Natural killer cell (primary cell): ENCODE data around the gene DOC2A. TPM values are rescaled to one million over a fixed set of nuclear protein-coding genes. Genes with fewer than 3 reads are reported as not detected.

ENCODE experiments used
- ATAC-seq, 3 donors: fragments of 150-1000 bp in 2 of 3; fragments of 200-7000 bp in 1 of 3; cut with Tn5 transposase; 1 replicate in 1 of 3; 2 replicates in 2 of 3; pipeline ENCODE4 v1.10.0; 2021; ENCODE audit warnings: mild to moderate bottlenecking in 2 of 3, moderate library complexity in 2 of 3
- DNase-seq, 2 donors: peaks; one replicate each; pipeline versions ENCODE4 v3.0.0 to v3.0.0-alpha.2; 2013 to 2021; ENCODE audit warnings: mixed read lengths in 1 of 2
- H3K27ac ChIP-seq: one replicate; pipeline ENCODE4 v1.5.1; 2013; ENCODE audit warnings: mild to moderate bottlenecking, low read length
- H3K27me3 ChIP-seq: one replicate; pipeline ENCODE4 v1.6.1; 2013; ENCODE audit warnings: low read length; ENCODE audit not compliant: control insufficient read depth, insufficient read depth
- H3K36me3 ChIP-seq: one replicate; pipeline ENCODE4 v1.6.1; 2013; ENCODE audit warnings: low read length; ENCODE audit not compliant: control insufficient read depth, insufficient read depth
- H3K4me1 ChIP-seq: one replicate; pipeline ENCODE4 v1.6.1; 2013; ENCODE audit warnings: low read length; ENCODE audit not compliant: control insufficient read depth, insufficient read depth
- H3K4me3 ChIP-seq: one replicate; pipeline ENCODE4 v1.5.1; 2013; ENCODE audit warnings: low read length
- H3K9me3 ChIP-seq: one replicate; pipeline ENCODE4 v1.6.1; 2013; ENCODE audit warnings: low read length; ENCODE audit not compliant: control insufficient read depth, insufficient read depth
- H3K27ac Mint-ChIP-seq, 2 donors: one replicate each; pipeline ENCODE4 v1.8.0; 2022; ENCODE audit warnings: mild to moderate bottlenecking in 2 of 2, mixed read lengths in 2 of 2, moderate library complexity in 1 of 2
- H3K27me3 Mint-ChIP-seq, 2 donors: one replicate each; pipeline ENCODE4 v1.8.0; 2022; ENCODE audit warnings: low read depth in 2 of 2, mixed read lengths in 2 of 2
- H3K36me3 Mint-ChIP-seq: one replicate; pipeline ENCODE4 v1.8.0; 2022; ENCODE audit warnings: mixed read lengths
- H3K4me1 Mint-ChIP-seq, 2 donors: one replicate each; pipeline ENCODE4 v1.8.0; 2022; ENCODE audit warnings: mixed read lengths in 2 of 2
- H3K4me3 Mint-ChIP-seq: one replicate; pipeline ENCODE4 v1.8.0; 2022; ENCODE audit warnings: mild to moderate bottlenecking, moderate library complexity, mixed read lengths
- H3K9me3 Mint-ChIP-seq, 2 donors: one replicate each; pipeline ENCODE4 v1.8.0; 2022; ENCODE audit warnings: mixed read lengths in 2 of 2
- CTCF ChIP-seq: fragments of 200-600 bp; IDR thresholded peaks from one replicate; pipeline ENCODE4 v1.8.0; 2022; ENCODE audit warnings: antibody characterized with exemption
- WGBS: methylation state at CpG from one replicate; pipeline ENCODE4 v1.1.7; 2013; ENCODE audit warnings: missing lambda C conversion rate; ENCODE audit not compliant: insufficient coverage; 5-methylcytosine and 5-hydroxymethylcytosine counted together
- intact Hi-C: fragments of 100-400 bp; cut with micrococcal nuclease; formaldehyde crosslinking; loops from one replicate; pipeline ENCODE4 v1.14.2; 2022
- total RNA-seq, 4 donors: library from RNA; stranded (reverse); fragments of 120-200 nt in 1 of 4; gene quantifications; one replicate each; pipeline versions ENCODE4 v1.2.3 to v1.2.4, GENCODE V29; 2013 to 2022

The DOC2A gene
- total RNA-seq, 3 donors from 2014 or later (not counting 1 experiment from before 2014, with no cell fraction given), result not detected

- intact Hi-C loops, result no loop called here
- H3K4me3 ChIP-seq, result no peak overlapping the region
- H3K27me3 ChIP-seq, result no peaks in the 10 kb centered on the region
- no peaks in the 10 kb centered on the region for H3K9me3 ChIP-seq
- no peak for ATAC-seq
- Mint-ChIP-seq H3K27me3 (no peaks in the 10 kb centered on the region), H3K4me1 (peaks cover 0 to 11% of the 10 kb centered on the region in 2 donors), H3K9me3 (no peaks in the 10 kb centered on the region), H3K4me3 (no peak overlapping the region), H3K36me3 (no peaks in the 10 kb centered on the region), H3K27ac (peak overlapping the region in 1 of 2 donors; percentile 15)
- WGBS, result 98% methylated on average over 17 of the region's 17 CpGs
- DNase-seq, result no peak
- H3K4me1 ChIP-seq, result no peaks in the 10 kb centered on the region
- peaks cover 69% of the 10 kb centered on the region for H3K36me3 ChIP-seq
- TF ChIP-seq CTCF, result no peak
- no peak overlapping the region for H3K27ac ChIP-seq
Measured at GRCh38 chr16:29988346-29989075, 22.3 kb downstream of the DOC2A start.

DNA sequence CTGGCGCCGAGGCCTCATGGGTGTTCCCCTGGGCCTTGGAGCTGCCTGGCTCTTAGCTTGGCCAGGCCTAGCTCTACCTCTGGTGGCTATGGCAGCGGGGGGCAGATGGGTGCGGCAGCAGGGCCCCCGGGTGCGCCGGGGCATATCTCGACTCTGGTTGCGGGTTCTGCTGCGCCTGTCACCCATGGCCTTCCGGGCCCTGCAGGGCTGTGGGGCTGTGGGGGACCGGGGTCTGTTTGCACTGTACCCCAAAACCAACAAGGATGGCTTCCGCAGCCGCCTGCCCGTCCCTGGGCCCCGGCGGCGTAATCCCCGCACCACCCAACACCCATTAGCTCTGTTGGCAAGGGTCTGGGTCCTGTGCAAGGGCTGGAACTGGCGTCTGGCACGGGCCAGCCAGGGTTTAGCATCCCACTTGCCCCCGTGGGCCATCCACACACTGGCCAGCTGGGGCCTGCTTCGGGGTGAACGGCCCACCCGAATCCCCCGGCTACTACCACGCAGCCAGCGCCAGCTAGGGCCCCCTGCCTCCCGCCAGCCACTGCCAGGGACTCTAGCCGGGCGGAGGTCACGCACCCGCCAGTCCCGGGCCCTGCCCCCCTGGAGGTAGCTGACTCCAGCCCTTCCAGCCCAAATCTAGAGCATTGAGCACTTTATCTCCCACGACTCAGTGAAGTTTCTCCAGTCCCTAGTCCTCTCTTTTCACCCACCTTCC, 23.3 kb downstream of the DOC2A start:
- intact Hi-C loops, result no loop called here
- Histone ChIP-seq H3K27ac (no peak overlapping the region), H3K4me1 (no peaks in the 10 kb centered on the region), H3K9me3 (no peaks in the 10 kb centered on the region), H3K36me3 (peaks cover 79% of the 10 kb centered on the region), H3K27me3 (no peaks in the 10 kb centered on the region), H3K4me3 (no peak overlapping the region)
- DNase-seq (no peak), ATAC-seq (no peak)
- 97% methylated on average over 35 of the region's 35 CpGs for WGBS
- H3K36me3 Mint-ChIP-seq, result no peaks in the 10 kb centered on the region
- peaks cover 0 to 11% of the 10 kb centered on the region in 2 donors for H3K4me1 Mint-ChIP-seq
- peak overlapping the region in 1 of 2 donors; percentile 15 for H3K27ac Mint-ChIP-seq
- no peaks in the 10 kb centered on the region for H3K9me3 Mint-ChIP-seq
- no peak for TF ChIP-seq CTCF
- no peaks in the 10 kb centered on the region for H3K27me3 Mint-ChIP-seq
- no peak overlapping the region for H3K4me3 Mint-ChIP-seq

- intact Hi-C loops, result no loop called here
Measured at GRCh38 chr16:29986931-29987330, 23.9 kb downstream of the DOC2A start.

More at GRCh38 chr16:29986931-29987330, 23.9 kb downstream of the DOC2A start:
- Histone ChIP-seq H3K4me1 (no peaks in the 10 kb centered on the region), H3K4me3 (no peak overlapping the region), H3K9me3 (no peaks in the 10 kb centered on the region), H3K27me3 (no peaks in the 10 kb centered on the region), H3K36me3 (peaks cover 85% of the 10 kb centered on the region), H3K27ac (no peak overlapping the region)
- no peak for TF ChIP-seq CTCF
- whole genome bisulfite sequencing, result 95% methylated on average over 4 of the region's 5 CpGs
- no peaks in the 10 kb centered on the region for H3K36me3 Mint-ChIP-seq
- ATAC-seq, result no peak
- no peaks in the 10 kb centered on the region for H3K9me3 Mint-ChIP-seq
- peaks cover 0 to 11% of the 10 kb centered on the region in 2 donors for H3K4me1 Mint-ChIP-seq
- DNase-seq, result no peak
- no peaks in the 10 kb centered on the region for H3K27me3 Mint-ChIP-seq
- H3K4me3 Mint-ChIP-seq, result no peak overlapping the region
- H3K27ac Mint-ChIP-seq, result peak overlapping the region in 1 of 2 donors; percentile 29
